MM.1S (cell line): ENCODE results near the gene C4orf46.

Experiments
- DNase-seq: peaks from one replicate; pipeline ENCODE4 v3.0.0-alpha.2; 2015
- H2AFZ ChIP-seq: fragments of 300-600 bp; sonication (generic); 2 replicates; pipeline ENCODE4 v1.6.0; 2016; ENCODE audit warnings: antibody characterized with exemption, low read length
- H3F3A ChIP-seq: fragments of 300-600 bp; sonication (generic); 2 replicates; pipeline ENCODE4 v1.6.1; 2016; ENCODE audit warnings: mild to moderate bottlenecking, antibody characterized with exemption, low read length, moderate library complexity, mixed read lengths; ENCODE audit not compliant: insufficient read depth
- H3K27ac ChIP-seq: fragments of 300-600 bp; sonication (generic); 2 replicates; pipeline ENCODE4 v1.5.1; 2016; ENCODE audit warnings: mild to moderate bottlenecking, low read length
- H3K27me3 ChIP-seq: fragments of 300-600 bp; sonication (generic); replicated peaks from 2 replicates; pipeline ENCODE4 v1.6.0; 2016; ENCODE audit warnings: low read length; ENCODE audit not compliant: insufficient read depth
- H3K36me3 ChIP-seq: fragments of 300-600 bp; sonication (generic); replicated peaks from 2 replicates; pipeline ENCODE4 v1.6.1; 2016; ENCODE audit warnings: mild to moderate bottlenecking, low read length, mixed read lengths; ENCODE audit not compliant: insufficient read depth
- H3K4me1 ChIP-seq: fragments of 300-600 bp; sonication (generic); 2 replicates; pipeline ENCODE4 v1.6.1; 2016; ENCODE audit warnings: low read length, mixed read lengths
- H3K4me2 ChIP-seq: fragments of 300-600 bp; sonication (generic); 2 replicates; pipeline ENCODE4 v1.6.0; 2016; ENCODE audit warnings: low read depth, low read length
- H3K4me3 ChIP-seq: fragments of 300-600 bp; sonication (generic); 2 replicates; pipeline ENCODE4 v1.5.1; 2016; ENCODE audit warnings: low read length, mixed read lengths
- H3K79me2 ChIP-seq: fragments of 300-600 bp; sonication (generic); 2 replicates; pipeline ENCODE4 v1.6.1; 2016; ENCODE audit warnings: mixed run types, low read length, mixed read lengths
- H3K9ac ChIP-seq: fragments of 300-600 bp; sonication (generic); 2 replicates; pipeline ENCODE4 v1.6.1; 2016; ENCODE audit warnings: low read length, mixed read lengths
- H3K9me2 ChIP-seq: fragments of 300-600 bp; sonication (generic); replicated peaks from 2 replicates; pipeline ENCODE4 v1.6.1; 2016; ENCODE audit warnings: mild to moderate bottlenecking, low read length, mixed read lengths; ENCODE audit not compliant: insufficient read depth
- H3K9me3 ChIP-seq: fragments of 300-600 bp; sonication (generic); replicated peaks from 2 replicates; pipeline ENCODE4 v1.6.1; 2016; ENCODE audit warnings: mild to moderate bottlenecking, low read length, mixed read lengths; ENCODE audit not compliant: insufficient read depth
- H4K20me1 ChIP-seq: fragments of 300-600 bp; sonication (generic); 2 replicates; pipeline ENCODE4 v1.6.1; 2016; ENCODE audit warnings: mild to moderate bottlenecking, low read length, moderate library complexity, mixed read lengths; ENCODE audit not compliant: insufficient read depth
- CTCF ChIP-seq: fragments of 300-600 bp; sonication (generic); IDR thresholded peaks from 2 replicates; pipeline ENCODE4 v1.5.1; 2016; ENCODE audit warnings: antibody characterized with exemption, low read length, mixed read lengths
- EZH2 ChIP-seq: fragments of 300-600 bp; sonication (generic); optimal IDR thresholded peaks from 2 replicates; pipeline ENCODE3; 2017; ENCODE audit warnings: low read depth, mild to moderate bottlenecking, antibody characterized with exemption, low read length, mixed read lengths
- EZH2phosphoT487 ChIP-seq: fragments of 300-600 bp; sonication (generic); IDR thresholded peaks from 2 replicates; pipeline ENCODE4 v1.6.1; 2018; ENCODE audit warnings: antibody characterized with exemption, low read length

The C4orf46 gene

GRCh38 chr4:158710814-158711213 is 39.1 kb upstream of the C4orf46 start:
- no peaks in the 10 kb centered on the region for H3K9me3 ChIP-seq
- H3K9me2 ChIP-seq, result no peaks in the 10 kb centered on the region
- H4K20me1 ChIP-seq, result no peaks in the 10 kb centered on the region
- H3K4me3 ChIP-seq, result no peak overlapping the region
- no peak for DNase-seq
- 0 out of 2 replicates have a peak, but pooled peaks cover under 1% of the 10 kb centered on the region for H3K79me2 ChIP-seq
- H2AFZ ChIP-seq, result no peak overlapping the region
- TF ChIP-seq EZH2phosphoT487 (no peak), CTCF (peak; percentile 33), EZH2 (no peak)
- H3F3A ChIP-seq, result no peaks in the 10 kb centered on the region
- H3K4me1 ChIP-seq, result no peaks in the 10 kb centered on the region
- H3K4me2 ChIP-seq, result no peak overlapping the region
- H3K36me3 ChIP-seq, result peaks cover 5% of the 10 kb centered on the region; the same call in 1 of the 2 replicates
- no peak overlapping the region for H3K27ac ChIP-seq
- H3K9ac ChIP-seq, result no peak overlapping the region
- no peaks in the 10 kb centered on the region for H3K27me3 ChIP-seq

GRCh38 chr4:158704274-158704673 is 32.6 kb upstream of the C4orf46 start:
- Histone ChIP-seq H3K27ac (no peak overlapping the region), H3F3A (no peaks in the 10 kb centered on the region), H2AFZ (no peak overlapping the region), H3K79me2 (no peaks in the 10 kb centered on the region), H3K4me1 (no peaks in the 10 kb centered on the region), H3K4me2 (no peak overlapping the region), H3K4me3 (no peak overlapping the region), H3K9me3 (no peaks in the 10 kb centered on the region), H4K20me1 (no peaks in the 10 kb centered on the region), H3K36me3 (no peaks in the 10 kb centered on the region), H3K9ac (no peak overlapping the region), H3K9me2 (no peaks in the 10 kb centered on the region), H3K27me3 (no peaks in the 10 kb centered on the region)
- TF ChIP-seq CTCF (no peak), EZH2phosphoT487 (no peak), EZH2 (no peak)
- no peak for DNase-seq

- Histone ChIP-seq H4K20me1 (no peaks in the 10 kb centered on the region), H2AFZ (no peak overlapping the region), H3K27ac (no peak overlapping the region), H3K27me3 (no peaks in the 10 kb centered on the region), H3K9me2 (no peaks in the 10 kb centered on the region), H3K4me3 (no peak overlapping the region), H3K9ac (no peak overlapping the region), H3K79me2 (no peaks in the 10 kb centered on the region), H3K9me3 (no peaks in the 10 kb centered on the region), H3K36me3 (no peaks in the 10 kb centered on the region), H3F3A (no peaks in the 10 kb centered on the region), H3K4me2 (no peak overlapping the region), H3K4me1 (no peaks in the 10 kb centered on the region)
- no peak for DNase-seq
- no peak for TF ChIP-seq EZH2phosphoT487
- no peak for TF ChIP-seq EZH2
- TF ChIP-seq CTCF, result no peak
These were observed 17.1 kb upstream of the C4orf46 start for GRCh38 chr4:158688813-158689212.

GRCh38 chr4:158682066-158682465 is 10.4 kb upstream of the C4orf46 start:
- H3K4me2 ChIP-seq, result no peak overlapping the region
- no peaks in the 10 kb centered on the region for H3K79me2 ChIP-seq
- H3F3A ChIP-seq, result no peaks in the 10 kb centered on the region
- no peak overlapping the region for H3K9ac ChIP-seq
- H3K27me3 ChIP-seq, result no peaks in the 10 kb centered on the region
- DNase-seq, result no peak
- H3K36me3 ChIP-seq, result no peaks in the 10 kb centered on the region
- no peaks in the 10 kb centered on the region for H3K9me3 ChIP-seq
- no peaks in the 10 kb centered on the region for H3K9me2 ChIP-seq
- H3K4me3 ChIP-seq, result no peak overlapping the region
- TF ChIP-seq EZH2phosphoT487 (no peak), EZH2 (no peak), CTCF (no peak)
- no peaks in the 10 kb centered on the region for H4K20me1 ChIP-seq
- no peak overlapping the region for H2AFZ ChIP-seq
- no peaks in the 10 kb centered on the region for H3K4me1 ChIP-seq
- no peak overlapping the region for H3K27ac ChIP-seq
